Activated T-helper 17 cell treated with anti-CD3 and anti-CD28 coated beads, Interleukin-2, amount 50 U/mL, for 72 hours (primary cell): ENCODE data around the gene MYCN. TPM values are rescaled to one million over a fixed set of nuclear protein-coding genes. Genes with fewer than 3 reads are reported as not detected.
"Not testable (repeated sequence)": the region's sequence is repeated elsewhere in the genome, so short reads cannot be mapped to it uniquely, and the experiment has no call there.

Source experiments
- ATAC-seq: fragments of 150-1000 bp; cut with Tn5 transposase; replicated peaks from 2 replicates; pipeline ENCODE4 v1.10.0; 2021; ENCODE audit warnings: mild to moderate bottlenecking, moderate library complexity
- H3K27ac Mint-ChIP-seq: one replicate; pipeline ENCODE4 v1.8.0; 2022; ENCODE audit warnings: mixed read lengths
- H3K27me3 Mint-ChIP-seq: one replicate; pipeline ENCODE4 v1.8.0; 2022; ENCODE audit warnings: mixed read lengths
- H3K36me3 Mint-ChIP-seq: one replicate; pipeline ENCODE4 v1.8.0; 2022; ENCODE audit warnings: low read depth, mild to moderate bottlenecking, mixed read lengths
- H3K4me1 Mint-ChIP-seq: one replicate; pipeline ENCODE4 v1.8.0; 2022; ENCODE audit warnings: mixed read lengths
- H3K4me3 Mint-ChIP-seq: one replicate; pipeline ENCODE4 v1.8.0; 2022; ENCODE audit warnings: mild to moderate bottlenecking, mixed read lengths
- H3K9me3 Mint-ChIP-seq: one replicate; pipeline ENCODE4 v1.8.0; 2022; ENCODE audit warnings: mixed read lengths
- total RNA-seq, 2 donors: library from RNA; stranded (reverse); gene quantifications; one replicate each; pipeline ENCODE4 v1.2.3, GENCODE V29; 2022

MYCN gene
- total RNA-seq, 2 donors from 2014 or later, result not detected

GRCh38 chr2:15901095-15901807 is 39.1 kb upstream of the MYCN start:
- no peaks in the 10 kb centered on the region for H3K4me1 Mint-ChIP-seq
- no peak overlapping the region for H3K27ac Mint-ChIP-seq
- no peak overlapping the region for H3K4me3 Mint-ChIP-seq
- no peaks in the 10 kb centered on the region for H3K36me3 Mint-ChIP-seq
- H3K27me3 Mint-ChIP-seq, result peaks cover 9% of the 10 kb centered on the region
- H3K9me3 Mint-ChIP-seq, result peaks cover 14% of the 10 kb centered on the region
- ATAC-seq, result no peak

- no peaks in the 10 kb centered on the region for H3K4me1 Mint-ChIP-seq
- no peak overlapping the region for H3K4me3 Mint-ChIP-seq
- no peaks in the 10 kb centered on the region for H3K36me3 Mint-ChIP-seq
- no peak for ATAC-seq
- H3K27ac Mint-ChIP-seq, result no peak overlapping the region
- peaks cover 9% of the 10 kb centered on the region for H3K27me3 Mint-ChIP-seq
- peaks cover 12% of the 10 kb centered on the region for H3K9me3 Mint-ChIP-seq
Observed at GRCh38 chr2:15901808-15902130, 38.6 kb upstream of the MYCN start.

- H3K27ac Mint-ChIP-seq, ATAC-seq, H3K4me3 Mint-ChIP-seq, H3K36me3 Mint-ChIP-seq, H3K4me1 Mint-ChIP-seq, H3K9me3 Mint-ChIP-seq: not testable (repeated sequence)
- H3K27me3 Mint-ChIP-seq, result peaks cover 13% of the 10 kb centered on the region
Observed at GRCh38 chr2:15903910-15904309, 36.4 kb upstream of the MYCN start.

- Mint-ChIP-seq H3K4me1 (no peaks in the 10 kb centered on the region), H3K27me3 (peaks cover 13% of the 10 kb centered on the region), H3K27ac (no peak overlapping the region), H3K4me3 (no peak overlapping the region), H3K9me3 (peaks cover 4% of the 10 kb centered on the region), H3K36me3 (no peaks in the 10 kb centered on the region)
- ATAC-seq, result no peak
Observed at GRCh38 chr2:15905267-15905645, 35.1 kb upstream of the MYCN start.

- no peak overlapping the region for H3K4me3 Mint-ChIP-seq
- no peaks in the 10 kb centered on the region for H3K4me1 Mint-ChIP-seq
- H3K36me3 Mint-ChIP-seq, result no peaks in the 10 kb centered on the region
- H3K27me3 Mint-ChIP-seq, result peaks cover 13% of the 10 kb centered on the region
- no peak for ATAC-seq
- no peak overlapping the region for H3K27ac Mint-ChIP-seq
- peaks cover 3% of the 10 kb centered on the region for H3K9me3 Mint-ChIP-seq
Observed at GRCh38 chr2:15905986-15906491, 34.3 kb upstream of the MYCN start.

- Mint-ChIP-seq H3K27me3 (peaks cover 13% of the 10 kb centered on the region), H3K36me3 (no peaks in the 10 kb centered on the region), H3K9me3 (no peaks in the 10 kb centered on the region), H3K4me1 (no peaks in the 10 kb centered on the region), H3K4me3 (no peak overlapping the region), H3K27ac (no peak overlapping the region)
- ATAC-seq, result no peak
Observed at GRCh38 chr2:15906778-15907177, 33.6 kb upstream of the MYCN start.

- no peak for ATAC-seq
- Mint-ChIP-seq H3K4me1 (no peaks in the 10 kb centered on the region), H3K4me3 (no peak overlapping the region)
Observed at GRCh38 chr2:15907461-15908324, 32.7 kb upstream of the MYCN start.

GRCh38 chr2:15908371-15908770 is 32.0 kb upstream of the MYCN start:
- H3K27me3 Mint-ChIP-seq, result peaks cover 9% of the 10 kb centered on the region
- no peak overlapping the region for H3K4me3 Mint-ChIP-seq
- H3K4me1 Mint-ChIP-seq, result no peaks in the 10 kb centered on the region
- H3K36me3 Mint-ChIP-seq, result no peaks in the 10 kb centered on the region
- H3K9me3 Mint-ChIP-seq, result no peaks in the 10 kb centered on the region
- H3K27ac Mint-ChIP-seq, result no peak overlapping the region
- no peak for ATAC-seq

More at GRCh38 chr2:15907461-15908324, 32.7 kb upstream of the MYCN start:
- Mint-ChIP-seq H3K9me3 (no peaks in the 10 kb centered on the region), H3K27me3 (peaks cover 10% of the 10 kb centered on the region), H3K36me3 (no peaks in the 10 kb centered on the region), H3K27ac (no peak overlapping the region)

- H3K27me3 Mint-ChIP-seq, result peaks cover 9% of the 10 kb centered on the region
- H3K4me1 Mint-ChIP-seq, result no peaks in the 10 kb centered on the region
- ATAC-seq, result no peak
- H3K4me3 Mint-ChIP-seq, result no peak overlapping the region
- H3K36me3 Mint-ChIP-seq, result no peaks in the 10 kb centered on the region
- H3K9me3 Mint-ChIP-seq, result no peaks in the 10 kb centered on the region
- H3K27ac Mint-ChIP-seq, result no peak overlapping the region
Observed at GRCh38 chr2:15909157-15909556, 31.2 kb upstream of the MYCN start.

- Mint-ChIP-seq H3K27me3 (peaks cover 9% of the 10 kb centered on the region), H3K4me1 (no peaks in the 10 kb centered on the region)
- ATAC-seq, result no peak
Observed at GRCh38 chr2:15909736-15910135, 30.6 kb upstream of the MYCN start.

GRCh38 chr2:15911270-15911669 is 29.1 kb upstream of the MYCN start:
- H3K27me3 Mint-ChIP-seq, H3K4me1 Mint-ChIP-seq, H3K4me3 Mint-ChIP-seq, H3K9me3 Mint-ChIP-seq, H3K27ac Mint-ChIP-seq, H3K36me3 Mint-ChIP-seq, ATAC-seq: not testable (repeated sequence)

More at GRCh38 chr2:15909736-15910135, 30.6 kb upstream of the MYCN start:
- Mint-ChIP-seq H3K36me3 (no peaks in the 10 kb centered on the region), H3K9me3 (no peaks in the 10 kb centered on the region), H3K4me3 (no peak overlapping the region), H3K27ac (no peak overlapping the region)

- Mint-ChIP-seq H3K4me3 (no peak overlapping the region), H3K27ac (no peak overlapping the region), H3K4me1 (no peaks in the 10 kb centered on the region), H3K27me3 (peaks cover 3% of the 10 kb centered on the region), H3K9me3 (no peaks in the 10 kb centered on the region), H3K36me3 (no peaks in the 10 kb centered on the region)
- ATAC-seq, result no peak
Observed at GRCh38 chr2:15911686-15912085, 28.7 kb upstream of the MYCN start.

GRCh38 chr2:15912203-15912602 is 28.1 kb upstream of the MYCN start:
- Mint-ChIP-seq H3K36me3 (no peaks in the 10 kb centered on the region), H3K4me3 (no peak overlapping the region), H3K27me3 (peaks cover 3% of the 10 kb centered on the region), H3K4me1 (no peaks in the 10 kb centered on the region), H3K27ac (no peak overlapping the region), H3K9me3 (no peaks in the 10 kb centered on the region)
- ATAC-seq, result no peak

GRCh38 chr2:15913146-15913545 is 27.2 kb upstream of the MYCN start:
- ATAC-seq, result no peak
- no peaks in the 10 kb centered on the region for H3K36me3 Mint-ChIP-seq
- H3K4me1 Mint-ChIP-seq, result no peaks in the 10 kb centered on the region

More at GRCh38 chr2:15913146-15913545, 27.2 kb upstream of the MYCN start:
- Mint-ChIP-seq H3K27ac (no peak overlapping the region), H3K4me3 (no peak overlapping the region), H3K9me3 (no peaks in the 10 kb centered on the region), H3K27me3 (peaks cover 4% of the 10 kb centered on the region)
